Hepatic stellate cell (primary cell): ENCODE results near the gene CD164L2.

ENCODE experiments used
- DNase-seq: peaks from one replicate; pipeline ENCODE4 v3.0.0; 2011; ENCODE audit warnings: low spot score

Gene CD164L2

DNA sequence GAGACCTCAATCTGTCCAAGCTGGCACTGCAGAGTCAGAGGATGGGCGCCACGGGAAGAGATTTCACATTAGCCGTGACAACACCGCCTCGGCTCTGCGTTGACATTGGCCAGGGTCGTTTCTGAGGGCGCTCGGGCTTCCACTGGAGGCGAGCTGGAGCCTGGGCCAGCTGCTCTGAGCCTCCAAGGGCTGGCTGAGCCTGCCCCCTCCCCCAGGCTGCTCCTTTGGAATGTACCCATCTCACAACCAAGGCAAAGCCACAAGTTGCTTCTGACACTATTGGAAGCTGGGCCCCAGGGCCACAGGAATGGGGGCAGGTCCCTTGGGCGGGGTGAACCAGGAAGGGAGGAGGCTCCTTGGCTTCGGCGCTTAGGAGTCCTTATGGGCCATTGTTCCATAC lies 21.9 kb upstream of the CD164L2 start:
- DNase-seq, result peak; percentile 71

GRCh38 chr1:27403931-27404330 lies 20.8 kb upstream of the CD164L2 start:
- no peak for DNase-seq

GRCh38 chr1:27403065-27403726 lies 20.1 kb upstream of the CD164L2 start:
- peak; percentile 63 for DNase-seq

GRCh38 chr1:27402349-27402754 lies 19.2 kb upstream of the CD164L2 start:
- peak; percentile 78 for DNase-seq

DNA sequence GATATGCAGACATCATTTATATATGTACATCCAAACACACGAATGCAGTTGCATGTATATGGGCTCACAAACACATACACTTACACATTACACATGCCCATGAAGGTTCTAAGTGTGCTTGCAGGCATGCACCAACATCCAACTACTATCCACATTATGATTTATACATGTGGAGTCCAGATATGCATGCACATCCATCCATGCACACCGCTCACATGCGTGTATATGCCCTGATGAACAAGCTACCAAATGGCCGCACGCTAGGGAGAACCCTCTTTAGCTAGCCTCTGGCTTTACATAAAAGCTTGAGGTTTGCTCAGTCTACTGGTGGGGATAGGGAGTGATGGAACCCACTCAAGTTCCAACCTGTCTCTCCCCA lies 17.8 kb upstream of the CD164L2 start:
- no peak for DNase-seq

- DNase-seq, result no peak
These were observed 17.2 kb upstream of the CD164L2 start for GRCh38 chr1:27400082-27400962.

GRCh38 chr1:27399251-27400025 lies 16.3 kb upstream of the CD164L2 start:
- no peak for DNase-seq

DNA sequence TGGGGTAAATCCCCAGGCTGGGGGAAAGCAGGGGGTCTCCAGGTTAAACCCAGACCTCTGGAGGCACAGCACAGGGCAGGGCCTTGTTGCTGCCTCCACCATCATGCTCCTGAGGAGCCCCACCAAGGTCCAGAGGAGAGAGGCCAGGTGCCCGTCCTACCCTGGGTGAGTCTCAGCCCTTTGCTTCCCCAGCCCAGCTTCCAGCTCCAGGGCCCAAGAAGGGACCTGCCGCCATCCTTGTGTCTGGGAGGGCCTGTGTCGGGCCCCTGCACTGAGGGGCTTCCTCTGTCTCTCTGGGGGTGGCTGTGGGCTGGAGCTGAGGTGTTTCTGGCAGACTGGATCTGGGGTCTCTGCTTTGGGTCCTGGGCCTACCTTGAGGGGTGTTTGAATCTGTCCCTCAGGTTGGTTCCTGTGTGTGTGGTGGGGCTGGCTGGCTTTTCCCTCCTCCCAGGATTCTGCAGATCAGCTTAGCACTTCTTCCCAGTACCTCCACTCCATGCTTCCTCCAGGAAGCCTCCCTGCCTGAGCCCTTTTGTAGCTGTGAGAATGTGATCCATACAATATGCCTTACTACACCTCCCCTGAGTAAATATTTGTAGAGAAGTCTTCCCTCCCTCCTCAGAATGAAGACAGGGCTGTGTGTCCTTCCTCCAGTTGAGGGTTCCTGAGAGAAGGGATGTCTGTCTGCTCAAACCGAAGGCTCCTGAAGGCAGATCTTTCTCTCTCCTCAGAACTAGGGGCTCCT lies 15.4 kb upstream of the CD164L2 start:
- no peak for DNase-seq

DNA sequence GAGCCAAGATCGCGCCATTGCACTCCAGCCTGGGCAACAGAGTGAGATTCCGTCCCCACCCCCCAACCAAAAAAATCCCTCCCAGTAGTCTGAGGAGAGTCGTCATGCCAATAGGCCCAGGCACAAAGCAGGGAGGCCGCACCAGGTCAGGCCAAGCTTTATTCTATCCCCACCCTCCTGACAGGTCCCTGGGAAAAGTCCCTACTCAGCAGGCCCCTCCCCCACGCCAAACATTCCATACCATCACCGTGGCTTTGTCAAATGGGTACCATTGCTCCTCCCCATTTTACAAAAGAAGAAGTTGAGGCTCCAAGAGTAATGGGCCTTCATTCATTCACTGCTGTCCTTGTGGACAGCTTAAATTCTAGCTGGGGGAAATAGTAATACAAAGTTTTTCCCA lies 14.6 kb upstream of the CD164L2 start:
- no peak for DNase-seq

GRCh38 chr1:27397110-27397509 lies 14.0 kb upstream of the CD164L2 start:
- no peak for DNase-seq

DNA sequence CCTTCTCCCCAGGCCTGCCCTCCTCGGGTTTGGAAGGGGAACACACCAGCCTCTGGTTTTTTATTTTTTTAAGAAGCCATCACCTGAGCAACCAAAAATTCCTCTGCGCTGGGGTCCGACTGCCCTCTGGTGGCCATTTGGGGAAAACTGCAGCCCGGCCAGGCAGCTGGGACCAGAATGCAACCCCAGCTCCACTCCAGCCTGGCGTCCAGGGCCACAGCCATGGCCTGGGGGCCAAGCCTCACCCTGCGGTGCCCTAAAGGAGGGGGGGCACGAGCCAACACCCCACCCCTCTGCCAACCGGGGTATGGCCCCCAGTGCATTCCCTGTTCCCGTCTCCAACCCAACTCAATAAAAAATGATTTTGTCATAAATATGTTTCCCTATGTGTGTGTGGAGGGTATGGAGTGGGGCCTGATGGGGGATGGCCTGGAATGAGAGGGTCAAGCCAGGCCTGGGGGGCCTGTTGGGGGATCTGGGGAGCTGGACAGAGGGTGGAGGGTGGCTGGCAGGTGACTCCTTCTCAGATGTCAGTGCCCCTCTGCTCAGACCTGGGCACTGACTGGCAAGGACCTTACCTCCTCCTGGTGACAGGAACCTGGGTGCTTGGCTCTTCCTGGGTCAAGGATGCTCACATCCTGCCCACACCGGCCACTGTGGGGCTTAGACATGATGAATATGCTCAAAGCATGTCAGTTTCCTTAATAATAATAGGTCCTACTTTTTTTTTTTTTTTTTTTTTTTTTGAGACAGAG lies 12.5 kb upstream of the CD164L2 start:
- peak; percentile 86 for DNase-seq

GRCh38 chr1:27394925-27395324 lies 11.8 kb upstream of the CD164L2 start:
- peak; percentile 69 for DNase-seq

- DNase-seq, result no peak
These were observed 11.1 kb upstream of the CD164L2 start for GRCh38 chr1:27394282-27394658.

DNA sequence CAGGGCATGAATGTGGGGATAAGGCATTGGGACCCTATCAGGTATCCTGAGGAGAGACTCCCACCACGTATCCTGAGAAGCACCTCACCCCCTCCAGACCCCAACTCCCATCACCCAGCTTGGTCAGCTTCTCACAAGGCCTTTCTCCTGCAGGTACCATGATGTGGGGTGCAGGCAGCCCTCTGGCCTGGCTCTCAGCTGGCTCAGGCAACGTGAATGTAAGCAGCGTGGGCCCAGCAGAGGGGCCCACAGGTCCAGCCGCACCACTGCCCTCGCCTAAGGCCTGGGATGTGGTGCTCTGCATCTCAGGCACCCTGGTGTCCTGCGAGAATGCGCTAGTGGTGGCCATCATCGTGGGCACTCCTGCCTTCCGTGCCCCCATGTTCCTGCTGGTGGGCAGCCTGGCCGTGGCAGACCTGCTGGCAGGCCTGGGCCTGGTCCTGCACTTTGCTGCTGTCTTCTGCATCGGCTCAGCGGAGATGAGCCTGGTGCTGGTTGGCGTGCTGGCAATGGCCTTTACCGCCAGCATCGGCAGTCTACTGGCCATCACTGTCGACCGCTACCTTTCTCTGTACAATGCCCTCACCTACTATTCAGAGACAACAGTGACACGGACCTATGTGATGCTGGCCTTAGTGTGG lies 10.6 kb upstream of the CD164L2 start:
- no peak for DNase-seq

GRCh38 chr1:27392778-27393635 lies 9.9 kb upstream of the CD164L2 start:
- no peak for DNase-seq

DNA sequence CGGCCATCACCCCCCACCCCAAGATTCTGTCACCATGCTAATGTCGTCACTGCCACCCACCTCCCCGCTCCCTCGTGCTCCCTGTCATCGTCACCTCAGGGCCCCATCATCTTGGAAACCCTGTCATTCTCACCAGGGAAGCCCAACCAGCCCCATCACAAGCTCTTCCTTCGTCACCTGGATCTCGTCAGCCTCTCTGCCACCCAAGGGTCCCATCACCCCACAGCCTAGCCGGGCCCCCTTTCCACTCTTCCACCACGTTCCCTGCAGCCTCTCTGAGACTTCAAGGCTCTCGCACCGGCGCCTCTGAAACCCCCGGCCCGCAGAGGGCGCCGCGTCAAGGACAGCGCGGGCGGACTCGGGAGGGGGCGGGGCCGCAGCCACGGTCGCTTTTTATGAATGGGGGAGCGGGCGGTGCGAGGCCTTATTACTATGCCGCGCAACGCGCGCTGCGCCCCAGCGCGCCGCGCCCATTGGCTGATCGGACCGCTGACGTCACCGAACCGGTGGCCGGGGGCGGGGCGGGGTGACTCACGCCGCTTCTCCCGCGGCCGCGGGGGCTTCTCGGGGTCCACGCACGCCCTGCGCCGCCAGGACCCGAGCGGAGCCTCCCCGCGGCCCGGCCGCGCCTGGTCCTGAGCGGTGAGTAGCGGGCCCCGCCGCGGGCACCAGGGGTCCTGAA lies 9.1 kb upstream of the CD164L2 start, which contains the start of gene GPR3:
Gene GPR3, plus strand, starts transcription at position 527 of the 682 bp plus-strand sequence. CDS start 1,177 bp downstream, outside the sequence.
- peak; percentile 98 for DNase-seq

DNA sequence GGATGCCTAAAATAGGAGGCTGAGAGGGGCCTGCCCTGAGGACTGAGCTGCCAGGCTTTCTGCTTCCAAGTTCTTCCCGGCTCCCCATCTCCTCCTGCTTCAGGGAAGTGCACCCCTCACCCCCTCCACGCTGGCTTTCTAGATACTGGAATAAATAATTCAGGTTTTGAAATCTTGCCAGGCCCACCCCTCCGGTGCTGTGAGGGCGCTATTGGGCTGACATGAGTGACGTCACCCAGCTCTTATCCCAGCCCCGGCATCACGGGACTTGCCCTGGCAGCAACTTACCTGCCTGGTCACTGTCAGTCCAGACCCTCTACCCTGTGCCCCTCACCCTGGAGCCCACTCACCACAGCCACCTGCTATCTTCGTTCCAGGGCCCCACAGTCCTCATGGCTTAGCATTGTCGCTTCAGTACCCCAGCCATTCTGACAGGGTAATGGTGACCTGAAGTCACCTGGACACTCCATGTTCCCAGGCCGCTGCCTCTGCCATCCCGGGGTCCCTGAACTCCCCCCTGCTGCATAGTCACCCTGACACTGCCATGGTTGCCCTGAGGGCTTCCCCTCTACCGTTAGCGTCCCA lies 8.5 kb upstream of the CD164L2 start:
- DNase-seq, result no peak

DNA sequence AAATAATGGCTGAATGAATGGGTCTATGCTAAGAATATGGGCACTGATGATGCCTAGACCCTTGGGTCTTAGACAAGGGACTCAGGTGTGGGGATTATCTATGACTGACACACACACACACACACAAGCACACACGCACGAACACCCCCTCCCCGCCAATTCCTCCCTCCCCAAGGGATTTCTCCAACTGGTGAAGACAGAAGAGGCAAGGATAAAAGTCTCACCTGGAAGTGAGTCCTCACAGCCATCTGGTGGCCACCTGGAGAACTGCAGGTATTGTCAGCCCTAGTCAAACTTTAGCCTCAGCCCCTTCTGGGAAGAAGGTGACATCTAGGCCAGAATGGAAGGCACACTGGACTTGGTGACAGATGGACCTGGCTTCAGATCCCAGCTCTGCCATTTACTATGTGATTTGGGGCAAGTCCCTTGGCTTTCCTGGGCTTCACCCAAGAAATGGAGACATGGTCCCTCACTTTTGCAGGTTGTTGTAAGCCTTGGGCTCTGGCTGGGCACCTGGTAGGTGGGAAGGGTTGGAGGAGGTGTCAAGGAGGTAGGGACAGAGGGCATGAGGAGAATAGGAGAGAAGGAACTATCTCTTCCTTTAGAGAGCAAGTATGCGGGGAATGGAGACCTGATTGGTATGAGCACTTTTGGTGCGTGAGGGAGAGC lies 5.3 kb upstream of the CD164L2 start:
- no peak for DNase-seq
